Tibial nerve (tissue), 3 donors: ENCODE measurements around the gene TNNC1.

Experiments
- CTCF ChIP-seq, 5 experiments: fragments of 200-600 bp in 3 of 5; fragments of 450-650 bp in 2 of 5; sonication (generic) in 3 of 5; IDR thresholded peaks; one replicate each; pipeline ENCODE4 v1.5.1; 2016 to 2019; ENCODE audit warnings: antibody characterized with exemption in 5 of 5, mild to moderate bottlenecking in 3 of 5, moderate library complexity in 2 of 5
- POLR2A ChIP-seq, 2 donors: fragments of 450-650 bp; IDR thresholded peaks; one replicate each; pipeline ENCODE4 v1.6.1; 2017; ENCODE audit warnings: antibody characterized with exemption in 2 of 2, mild to moderate bottlenecking in 2 of 2, moderate library complexity in 2 of 2

DNA sequence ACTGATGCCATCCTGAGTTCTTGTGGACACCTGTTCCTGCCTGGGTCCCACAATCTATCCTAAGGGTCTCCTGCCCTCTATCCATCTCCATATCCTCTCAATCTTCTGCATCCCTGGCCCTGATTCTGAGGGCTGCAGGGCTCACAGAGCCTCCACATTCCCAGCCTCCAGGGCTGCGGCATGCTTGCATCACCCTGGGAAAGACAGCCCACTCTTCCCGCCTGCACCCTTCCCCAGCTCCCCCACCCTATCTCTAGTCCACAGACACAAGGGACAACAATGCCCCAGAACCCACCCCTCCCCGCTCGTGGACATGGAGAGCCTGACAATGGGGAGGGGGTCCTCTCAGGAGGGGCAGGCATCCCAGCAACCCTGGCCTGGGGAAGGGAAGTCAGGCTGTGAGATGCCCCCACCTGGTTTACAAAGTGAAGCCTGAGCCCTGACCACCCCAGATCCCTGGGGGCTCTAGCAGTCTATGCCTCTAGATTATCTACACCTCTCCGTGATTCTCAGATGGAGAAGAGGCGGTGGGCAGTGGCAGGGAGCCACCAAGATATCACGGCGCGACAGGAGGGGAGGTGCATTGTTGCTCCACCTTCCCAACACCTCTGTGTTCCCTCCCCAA lies 19.2 kb downstream of the TNNC1 start:
- TF ChIP-seq CTCF (IDR thresholded peaks at IDR 0.05), result no peak
- TF ChIP-seq POLR2A (IDR thresholded peaks at IDR 0.05), result no peak
